Measurements from ENCODE around the gene PLGRKT. TPM values are rescaled to one million over a fixed set of nuclear protein-coding genes. Genes with fewer than 3 reads are reported as not detected.
A peak's percentile ranks its signal among the peaks of the same experiment; 100 is the strongest.

Gene PLGRKT
- total RNA-seq, 1 experiment from 2014 or later, result 21.6 TPM

GRCh38 chr9:5443850-5444249 lies 6.1 kb upstream of the PLGRKT start:
- ChIA-PET CTCF (interaction anchor here (0.6 to 4.6 kb wide), 14 partner anchors 11 to 1552 kb away, joined by 3 to 33 read pairs (median 3); partner anchors contain the start of gene INSL6), POLR2A (interaction anchor here (0.7 to 1.2 kb wide), 2 partner anchors 46 to 459 kb away, joined by 3 read pairs; partner anchors contain the start of gene JAK2)
- Mint-ChIP-seq H3K27me3 (ENCODE audit: insufficient read depth, unreplicated experiment) (no peaks in the 10 kb centered on the region), H3K9me3 (ENCODE audit: unreplicated experiment) (no peaks in the 10 kb centered on the region), H3K36me3 (ENCODE audit: insufficient read depth, unreplicated experiment) (no peaks in the 10 kb centered on the region), H3K4me1 (ENCODE audit: insufficient read depth, unreplicated experiment) (peaks cover 16% of the 10 kb centered on the region), H3K27ac (ENCODE audit: low read depth, unreplicated experiment) (no peak overlapping the region), H3K4me3 (ENCODE audit: unreplicated experiment) (no peak overlapping the region)
- intact Hi-C loops (cut with micrococcal nuclease), result loop anchor here (5.0 kb wide), 2 partner anchors 457 to 1062 kb away; partner anchors contain the start of gene JAK2
- no peak for TF ChIP-seq CTCF (IDR thresholded peaks at IDR 0.05; ENCODE audit: unreplicated experiment)
- DNase-seq (ENCODE audit: unreplicated experiment), result no peak
- BruUV-seq (replicated peaks), result no TSS peak

DNA sequence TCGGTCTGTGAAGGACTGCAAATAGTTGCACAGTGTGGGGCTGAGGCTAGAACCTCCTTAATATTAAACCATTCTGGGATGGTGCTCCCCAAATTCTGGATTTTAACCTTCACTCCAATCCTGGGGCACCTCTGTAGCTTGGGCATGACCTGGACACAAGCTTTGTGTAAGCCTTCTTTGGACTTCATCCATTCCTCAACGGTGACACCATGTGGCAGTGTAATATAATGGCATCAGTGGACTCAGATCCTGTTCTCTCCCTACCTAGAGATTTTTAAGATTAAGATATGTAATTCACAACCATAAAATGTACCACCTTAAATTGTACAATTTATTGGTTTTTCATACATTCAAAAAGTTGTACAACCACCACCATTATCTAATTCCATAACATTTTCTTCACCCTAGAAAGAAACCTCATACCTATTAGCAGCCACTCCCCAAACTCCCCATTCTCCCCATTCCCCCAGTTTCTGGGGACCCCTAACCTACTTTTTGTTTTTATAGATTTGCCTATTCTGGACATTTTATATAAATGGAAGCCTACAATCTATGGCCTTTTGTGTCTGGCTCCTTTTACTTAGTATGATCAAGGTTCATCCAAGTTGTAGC lies 4.8 kb upstream of the PLGRKT start:
- Mint-ChIP-seq H3K36me3 (ENCODE audit: insufficient read depth, unreplicated experiment) (no peaks in the 10 kb centered on the region), H3K4me3 (ENCODE audit: unreplicated experiment) (no peak overlapping the region), H3K9me3 (ENCODE audit: unreplicated experiment) (no peaks in the 10 kb centered on the region), H3K4me1 (ENCODE audit: insufficient read depth, unreplicated experiment) (peaks cover 10% of the 10 kb centered on the region), H3K27ac (ENCODE audit: low read depth, unreplicated experiment) (no peak overlapping the region), H3K27me3 (ENCODE audit: insufficient read depth, unreplicated experiment) (no peaks in the 10 kb centered on the region)
- ChIA-PET CTCF (interaction anchor here (0.5 to 4.6 kb wide), 15 partner anchors 12 to 696 kb away, joined by 3 to 33 read pairs (median 4); partner anchors contain the start of gene INSL6), POLR2A (interaction anchor here (0.8 kb wide), 1 partner anchor 51 kb away, joined by 3 read pairs; no protein-coding TSS in a partner anchor)
- no TSS peak for BruUV-seq (replicated peaks)
- DNase-seq (ENCODE audit: unreplicated experiment), result peak; percentile 72
- peak; percentile 24 for TF ChIP-seq CTCF (IDR thresholded peaks at IDR 0.05; ENCODE audit: unreplicated experiment)
- intact Hi-C loops (cut with micrococcal nuclease), result loop anchor here (1.0 to 5.0 kb wide), 4 partner anchors 148 to 1060 kb away; partner anchors contain the start of gene JAK2

DNA sequence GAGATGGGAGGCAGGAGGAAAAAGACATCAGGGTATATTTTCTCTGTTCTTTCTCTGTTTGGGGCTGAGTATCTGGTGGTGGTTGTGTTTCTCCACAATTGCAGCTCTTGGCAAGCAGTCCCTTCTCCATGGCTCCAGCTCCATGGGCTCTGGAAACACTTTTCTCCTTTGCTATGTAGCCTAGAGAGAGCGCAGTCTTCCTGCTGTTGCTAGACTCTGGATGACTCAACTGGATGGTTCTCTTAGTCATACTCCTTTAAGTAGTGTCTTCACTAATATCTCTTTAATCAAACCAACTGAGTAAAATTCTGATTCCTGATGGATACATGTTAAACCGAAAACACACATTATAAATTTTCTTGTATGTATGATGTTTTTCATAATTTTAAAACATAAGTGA lies 3.3 kb upstream of the PLGRKT start:
- BruUV-seq (replicated peaks), result no TSS peak
- CTCF ChIA-PET, result interaction anchor here (0.6 to 7.1 kb wide), 10 partner anchors 8 to 455 kb away, joined by 3 to 58 read pairs (median 6); partner anchors contain the start of genes CD274 and INSL6
- Mint-ChIP-seq H3K27ac (ENCODE audit: low read depth, unreplicated experiment) (no peak overlapping the region), H3K27me3 (ENCODE audit: insufficient read depth, unreplicated experiment) (no peaks in the 10 kb centered on the region), H3K9me3 (ENCODE audit: unreplicated experiment) (no peaks in the 10 kb centered on the region), H3K4me3 (ENCODE audit: unreplicated experiment) (no peak overlapping the region), H3K4me1 (ENCODE audit: insufficient read depth, unreplicated experiment) (no peaks in the 10 kb centered on the region), H3K36me3 (ENCODE audit: insufficient read depth, unreplicated experiment) (no peaks in the 10 kb centered on the region)
- POLR2A ChIA-PET, result no interaction called here
- TF ChIP-seq CTCF (IDR thresholded peaks at IDR 0.05; ENCODE audit: unreplicated experiment), result no peak
- peak; percentile 41 for DNase-seq (ENCODE audit: unreplicated experiment)
- intact Hi-C loops (cut with micrococcal nuclease), result loop anchor here (5.0 kb wide), 2 partner anchors 454 to 1059 kb away; partner anchors contain the start of gene JAK2

DNA sequence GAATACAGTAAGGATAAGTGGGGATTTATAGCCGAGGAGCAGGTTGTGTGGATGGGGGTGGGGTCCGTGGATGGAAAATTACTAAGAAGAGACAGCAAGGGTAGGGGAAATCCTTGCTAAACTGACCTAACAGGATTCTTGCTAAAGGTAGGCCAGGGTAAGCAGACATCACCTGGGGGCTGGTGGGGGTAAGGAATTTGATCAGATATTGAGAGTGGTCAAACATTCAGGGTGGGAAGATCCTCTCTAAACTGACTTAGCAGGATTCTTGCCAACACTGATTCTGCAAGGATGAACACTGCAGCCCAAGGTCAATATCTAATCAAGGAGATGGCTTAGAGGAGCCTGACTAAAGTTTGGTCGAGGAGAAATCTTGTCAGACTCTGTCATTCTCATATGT lies 2.7 kb upstream of the PLGRKT start:
- DNase-seq (ENCODE audit: unreplicated experiment), result no peak
- ChIA-PET POLR2A (no interaction called here), CTCF (interaction anchor here (0.8 to 7.1 kb wide), 8 partner anchors 9 to 276 kb away, joined by 3 to 58 read pairs (median 4); partner anchors contain the start of genes CD274 and INSL6)
- no peaks in the 10 kb centered on the region for H3K9me3 Mint-ChIP-seq (ENCODE audit: unreplicated experiment)
- BruUV-seq (replicated peaks), result no TSS peak
- no peak for TF ChIP-seq CTCF (IDR thresholded peaks at IDR 0.05; ENCODE audit: unreplicated experiment)
- H3K27me3 Mint-ChIP-seq (ENCODE audit: insufficient read depth, unreplicated experiment), result no peaks in the 10 kb centered on the region
- H3K4me3 Mint-ChIP-seq (ENCODE audit: unreplicated experiment), result no peak overlapping the region
- H3K4me1 Mint-ChIP-seq (ENCODE audit: insufficient read depth, unreplicated experiment), result no peaks in the 10 kb centered on the region
- H3K27ac Mint-ChIP-seq (ENCODE audit: low read depth, unreplicated experiment), result no peak overlapping the region
- intact Hi-C loops (cut with micrococcal nuclease), result loop anchor here (5.0 kb wide), 2 partner anchors 453 to 1058 kb away; partner anchors contain the start of gene JAK2
- H3K36me3 Mint-ChIP-seq (ENCODE audit: insufficient read depth, unreplicated experiment), result no peaks in the 10 kb centered on the region

Measured in MCF 10A (cell line).